Tibial artery (tissue), 4 donors: Measurements from ENCODE around the gene CASP4.

Experiments
- DNase-seq, 2 donors: peaks; one replicate each; pipeline ENCODE4 v3.0.0-alpha.2; 2019
- H3K27ac ChIP-seq, 2 donors: fragments of 200-600 bp; sonication (generic) in 1 of 2; 1 replicate in 1 of 2; 2 replicates in 1 of 2; pipeline ENCODE4 v1.5.1; 2018 to 2019; ENCODE audit warnings: mild to moderate bottlenecking in 1 of 2
- H3K27me3 ChIP-seq, 2 donors: fragments of 200-600 bp; sonication (generic) in 1 of 2; one replicate each; pipeline versions ENCODE4 v1.5.1 to v1.6.0; 2016 to 2019
- H3K36me3 ChIP-seq, 3 donors: fragments of 200-600 bp; sonication (generic) in 2 of 3; one replicate each; pipeline ENCODE4 v1.5.1; 2016 to 2019; ENCODE audit warnings: mild to moderate bottlenecking in 2 of 3
- H3K4me1 ChIP-seq, 4 donors: fragments of 200-600 bp; sonication (generic) in 2 of 4; 1 replicate in 3 of 4; 2 replicates in 1 of 4; pipeline ENCODE4 v1.5.1; 2016 to 2019
- H3K4me3 ChIP-seq, 2 donors: fragments of 200-600 bp; sonication (generic) in 1 of 2; 1 replicate in 1 of 2; 2 replicates in 1 of 2; pipeline ENCODE4 v1.5.1; 2018 to 2019; ENCODE audit warnings: mild to moderate bottlenecking in 2 of 2
- H3K9me3 ChIP-seq, 3 donors: fragments of 200-600 bp; sonication (generic) in 1 of 3; one replicate each; pipeline ENCODE4 v1.5.1; 2016 to 2019
- intact Hi-C: fragments of 100-400 bp; cut with DNase I; formaldehyde crosslinking; loops from one replicate; pipeline ENCODE4 v1.15.0; 2023; ENCODE audit warnings: low total_unique reads
- TF ChIP-seq, protein P1 (sequence below), 2 experiments: fragments of 200-600 bp in 1 of 2; fragments of 450-650 bp in 1 of 2; IDR thresholded peaks; one replicate each; pipeline ENCODE4 v1.5.1; 2017 to 2019; ENCODE audit warnings: antibody characterized with exemption in 2 of 2, mild to moderate bottlenecking in 1 of 2, moderate library complexity in 1 of 2

Gene CASP4

DNA sequence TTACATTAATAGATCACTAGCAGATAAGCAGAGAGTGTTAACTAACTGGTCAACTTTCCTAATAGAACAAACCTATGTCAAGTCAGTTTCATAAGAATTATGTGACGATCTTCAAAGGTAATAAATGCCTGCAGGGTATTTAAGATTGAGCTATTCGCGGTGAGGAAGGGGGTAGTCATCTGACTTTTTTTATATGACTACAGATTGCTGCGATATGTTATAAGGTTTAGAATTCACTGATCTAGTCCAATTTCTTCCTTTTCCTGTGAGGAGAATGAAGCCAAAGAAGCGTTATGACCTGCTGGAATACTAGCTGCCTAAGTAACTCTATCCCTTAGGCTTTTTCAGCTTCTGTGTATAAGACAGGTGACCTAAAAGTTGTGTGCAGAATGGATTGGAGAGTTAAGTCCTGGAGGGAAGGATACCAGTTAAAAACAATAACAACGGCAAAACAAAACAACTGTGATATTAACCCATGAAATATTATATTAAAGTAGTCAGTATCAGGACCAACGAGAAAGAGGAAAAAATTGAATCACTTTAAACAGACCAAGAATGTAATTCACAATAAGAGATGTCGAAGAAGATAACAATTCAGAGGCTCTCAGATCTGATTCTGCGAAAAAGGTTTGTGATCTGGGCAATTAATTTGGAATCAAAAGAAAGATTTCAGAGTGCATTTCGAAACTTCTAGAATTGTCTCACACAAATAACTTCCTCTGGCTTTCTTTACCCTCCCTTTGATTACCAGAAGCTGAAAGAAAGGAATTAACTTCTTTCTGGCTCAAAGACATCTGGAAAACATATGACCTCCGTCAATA is 630 bp downstream of the CASP4 start:
- peak overlapping the region; percentile 80 for H3K27ac ChIP-seq
- intact Hi-C loops: no loop called here
- TF ChIP-seq, protein P1, sequence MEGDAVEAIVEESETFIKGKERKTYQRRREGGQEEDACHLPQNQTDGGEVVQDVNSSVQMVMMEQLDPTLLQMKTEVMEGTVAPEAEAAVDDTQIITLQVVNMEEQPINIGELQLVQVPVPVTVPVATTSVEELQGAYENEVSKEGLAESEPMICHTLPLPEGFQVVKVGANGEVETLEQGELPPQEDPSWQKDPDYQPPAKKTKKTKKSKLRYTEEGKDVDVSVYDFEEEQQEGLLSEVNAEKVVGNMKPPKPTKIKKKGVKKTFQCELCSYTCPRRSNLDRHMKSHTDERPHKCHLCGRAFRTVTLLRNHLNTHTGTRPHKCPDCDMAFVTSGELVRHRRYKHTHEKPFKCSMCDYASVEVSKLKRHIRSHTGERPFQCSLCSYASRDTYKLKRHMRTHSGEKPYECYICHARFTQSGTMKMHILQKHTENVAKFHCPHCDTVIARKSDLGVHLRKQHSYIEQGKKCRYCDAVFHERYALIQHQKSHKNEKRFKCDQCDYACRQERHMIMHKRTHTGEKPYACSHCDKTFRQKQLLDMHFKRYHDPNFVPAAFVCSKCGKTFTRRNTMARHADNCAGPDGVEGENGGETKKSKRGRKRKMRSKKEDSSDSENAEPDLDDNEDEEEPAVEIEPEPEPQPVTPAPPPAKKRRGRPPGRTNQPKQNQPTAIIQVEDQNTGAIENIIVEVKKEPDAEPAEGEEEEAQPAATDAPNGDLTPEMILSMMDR (IDR thresholded peaks at IDR 0.05): no peak
- DNase-seq: no peak
- H3K36me3 ChIP-seq: no peaks in the 10 kb centered on the region
- H3K4me1 ChIP-seq: peaks cover 0 to 30% (median 8%) of the 10 kb centered on the region in 4 donors
- H3K27me3 ChIP-seq: no peaks in the 10 kb centered on the region
- H3K9me3 ChIP-seq: no peaks in the 10 kb centered on the region
- peak overlapping the region; percentile 56 to 58 for H3K4me3 ChIP-seq

DNA sequence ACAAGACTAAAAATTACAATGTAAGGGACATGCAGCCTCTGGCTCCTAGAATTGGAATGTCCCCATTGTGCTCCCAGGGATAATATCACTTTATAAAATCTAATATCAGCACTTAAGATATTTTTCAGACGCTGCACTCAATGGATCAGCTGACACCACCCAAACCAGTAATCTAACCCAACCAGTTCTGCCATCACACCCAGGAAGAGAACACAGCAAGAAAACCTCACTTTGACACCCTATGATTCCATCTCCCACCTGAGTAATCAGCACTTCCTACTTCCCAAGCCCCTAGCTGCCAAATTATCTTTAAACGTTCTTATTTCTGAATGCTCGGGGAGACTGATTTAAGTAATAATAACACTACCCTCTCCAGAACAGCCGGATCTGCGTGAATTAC is 2.6 kb downstream of the CASP4 start:
- no peaks in the 10 kb centered on the region for H3K36me3 ChIP-seq
- DNase-seq: no peak
- no peak overlapping the region for H3K27ac ChIP-seq
- H3K9me3 ChIP-seq: no peaks in the 10 kb centered on the region
- H3K4me1 ChIP-seq: peaks cover 0 to 30% (median 8%) of the 10 kb centered on the region in 4 donors
- H3K27me3 ChIP-seq: no peaks in the 10 kb centered on the region
- intact Hi-C loops: no loop called here
- H3K4me3 ChIP-seq: no peak overlapping the region
- TF ChIP-seq, protein P1 (IDR thresholded peaks at IDR 0.05): no peak

DNA sequence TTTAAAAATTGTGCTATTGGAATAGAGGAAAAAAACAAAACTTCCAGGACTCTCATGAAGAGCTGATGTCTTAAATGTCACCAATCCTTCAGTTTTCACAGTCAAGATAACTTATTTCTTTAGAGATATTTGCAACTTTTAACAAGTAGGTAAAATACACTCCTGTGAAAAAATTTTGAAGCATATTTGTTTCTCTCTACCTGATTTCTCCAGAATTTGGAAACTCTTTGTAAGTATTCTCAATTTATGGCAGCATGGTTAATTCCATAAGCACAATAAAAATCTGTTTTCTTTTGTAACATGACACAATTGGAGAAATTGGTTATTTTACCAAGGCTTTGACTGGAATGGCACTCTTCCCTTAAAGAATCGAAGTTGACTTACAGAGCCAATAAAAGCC is 4.1 kb downstream of the CASP4 start:
- intact Hi-C loops: no loop called here
- Histone ChIP-seq H3K9me3 (no peaks in the 10 kb centered on the region), H3K36me3 (no peaks in the 10 kb centered on the region), H3K27ac (no peak overlapping the region), H3K4me3 (no peak overlapping the region), H3K4me1 (peaks cover 0 to 30% (median 6%) of the 10 kb centered on the region in 4 donors), H3K27me3 (no peaks in the 10 kb centered on the region)
- TF ChIP-seq, protein P1 (IDR thresholded peaks at IDR 0.05): no peak
- no peak for DNase-seq

DNA sequence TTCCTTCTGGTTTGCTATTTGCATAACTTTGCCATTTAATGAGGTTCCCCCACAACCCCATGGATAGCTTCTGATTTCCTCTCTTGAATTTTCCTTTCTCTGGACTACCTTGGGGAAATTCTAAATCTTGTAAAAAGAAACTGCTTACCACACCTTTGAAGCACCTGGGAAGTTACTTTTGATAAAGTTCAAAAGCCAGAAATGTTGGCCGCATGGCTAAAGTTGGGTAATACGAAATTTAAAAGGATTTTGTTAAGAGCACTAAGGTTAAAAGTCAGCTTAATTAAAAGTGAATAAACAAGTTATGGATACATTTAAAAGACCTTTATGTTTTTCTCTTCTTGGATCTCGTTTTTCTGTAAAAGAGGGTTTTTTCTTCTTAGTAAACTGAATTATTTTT is 5.5 kb downstream of the CASP4 start:
- no peak overlapping the region for H3K27ac ChIP-seq
- TF ChIP-seq, protein P1 (IDR thresholded peaks at IDR 0.05): no peak
- H3K4me3 ChIP-seq: no peak overlapping the region
- no peaks in the 10 kb centered on the region for H3K36me3 ChIP-seq
- intact Hi-C loops: no loop called here
- H3K4me1 ChIP-seq: peaks cover 0 to 31% (median 4%) of the 10 kb centered on the region in 4 donors
- H3K9me3 ChIP-seq: no peaks in the 10 kb centered on the region
- no peak for DNase-seq
- no peaks in the 10 kb centered on the region for H3K27me3 ChIP-seq

DNA sequence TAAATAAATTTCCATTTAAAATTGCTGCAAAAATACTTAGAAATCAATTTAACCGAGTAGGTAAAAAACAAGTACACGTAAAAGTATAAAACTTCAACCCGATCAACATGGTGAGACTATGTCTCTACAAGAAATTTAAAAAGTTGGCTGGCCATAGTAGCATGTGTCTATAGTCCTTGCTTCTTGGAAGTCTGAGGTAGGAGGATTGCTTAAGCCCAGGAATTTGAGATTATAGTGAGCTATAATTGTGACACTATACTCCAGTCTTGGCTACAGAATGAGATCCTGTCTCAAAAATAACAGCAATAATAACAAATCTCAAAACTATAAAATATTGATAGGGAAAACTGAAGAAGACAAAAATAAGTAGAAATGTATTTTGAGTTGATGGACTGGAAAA is 11.1 kb downstream of the CASP4 start:
- Histone ChIP-seq H3K27ac (no peak overlapping the region), H3K4me3 (no peak overlapping the region), H3K9me3 (no peaks in the 10 kb centered on the region), H3K4me1 (peaks cover 0 to 8% (median 0%) of the 10 kb centered on the region in 4 donors), H3K27me3 (no peaks in the 10 kb centered on the region), H3K36me3 (peaks cover 4 to 21% (median 16%) of the 10 kb centered on the region in 3 donors)
- DNase-seq: no peak
- intact Hi-C loops: no loop called here
- TF ChIP-seq, protein P1 (IDR thresholded peaks at IDR 0.05): no peak
